AG09319 (cell line): Measurements from ENCODE around the gene LRCH1.

ENCODE experiments used
- DNase-seq: peaks from one replicate; pipeline ENCODE4 v3.0.0-alpha.2; 2010; ENCODE audit warnings: low read depth; ENCODE audit errors: extremely low read depth
- TF ChIP-seq, protein P1 (sequence below): IDR thresholded peaks from 2 replicates; pipeline ENCODE4 v1.5.1; 2011; ENCODE audit warnings: low read depth, mild to moderate bottlenecking, inconsistent platforms, low read length, moderate library complexity

The LRCH1 gene

DNA sequence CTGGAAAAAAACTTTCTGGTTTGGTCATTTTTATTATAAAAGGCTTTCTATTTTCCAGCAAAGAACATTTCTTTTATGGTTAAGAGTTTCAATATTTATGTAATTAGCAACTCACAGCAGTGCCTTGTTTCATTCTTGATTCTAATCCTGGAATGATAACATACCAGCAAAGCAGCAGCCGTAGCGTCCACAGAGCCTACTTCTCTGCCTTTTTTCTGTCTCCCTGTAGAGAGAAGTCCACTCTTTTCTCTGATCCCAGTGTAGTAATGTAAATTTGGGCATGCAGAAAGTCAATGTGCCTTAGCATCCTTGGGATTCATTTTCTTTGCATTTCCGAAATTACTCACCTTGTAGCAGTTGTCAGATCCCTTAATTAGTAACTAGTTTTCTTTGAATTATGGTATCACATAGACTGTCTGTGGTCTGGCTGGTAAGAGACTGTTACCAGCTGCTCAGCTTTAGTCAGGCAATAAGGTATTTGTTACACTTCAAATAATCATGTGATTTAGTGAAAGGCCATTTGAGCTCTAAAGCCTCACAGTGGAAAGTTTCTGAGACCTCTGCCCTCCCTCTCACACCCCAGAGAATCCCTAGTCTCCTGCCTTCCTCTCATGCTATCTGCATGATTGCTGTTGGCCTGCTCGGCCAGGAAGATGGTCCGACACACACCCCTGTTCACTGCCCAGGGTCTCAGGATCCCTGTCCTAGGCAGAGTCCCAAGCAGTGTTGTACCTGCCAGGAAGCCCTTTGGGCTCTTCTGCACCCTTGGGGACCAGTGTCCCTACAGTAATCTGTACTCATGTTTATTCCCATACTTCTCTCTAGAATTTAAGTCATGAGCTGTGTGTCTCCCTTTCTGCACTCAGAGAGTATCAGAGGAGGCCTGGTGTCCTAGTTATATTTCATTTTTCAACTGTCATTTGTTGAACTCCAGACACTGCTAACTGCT is 86.3 kb downstream of the LRCH1 start:
- no peak for DNase-seq

DNA sequence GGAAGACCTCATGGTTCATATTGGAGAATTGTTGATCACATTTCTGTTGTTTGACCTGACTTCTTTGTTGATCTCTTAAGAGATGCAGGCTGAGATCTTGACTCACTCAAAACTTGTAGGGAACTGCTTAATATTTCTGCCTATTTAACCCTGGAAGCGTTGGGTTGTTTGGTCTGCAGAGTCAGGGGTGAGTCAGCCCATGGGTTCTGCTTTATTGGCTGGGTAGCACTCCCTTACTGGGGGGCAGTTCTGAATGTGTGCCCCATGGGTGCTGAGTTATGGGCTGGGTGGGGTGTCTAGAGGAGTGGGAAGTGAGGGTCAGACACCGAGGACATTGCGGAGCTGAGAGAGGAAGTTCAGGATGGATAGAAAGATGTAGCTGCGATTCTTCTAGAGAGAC is 87.9 kb downstream of the LRCH1 start:
- no peak for DNase-seq
- TF ChIP-seq, protein P1, sequence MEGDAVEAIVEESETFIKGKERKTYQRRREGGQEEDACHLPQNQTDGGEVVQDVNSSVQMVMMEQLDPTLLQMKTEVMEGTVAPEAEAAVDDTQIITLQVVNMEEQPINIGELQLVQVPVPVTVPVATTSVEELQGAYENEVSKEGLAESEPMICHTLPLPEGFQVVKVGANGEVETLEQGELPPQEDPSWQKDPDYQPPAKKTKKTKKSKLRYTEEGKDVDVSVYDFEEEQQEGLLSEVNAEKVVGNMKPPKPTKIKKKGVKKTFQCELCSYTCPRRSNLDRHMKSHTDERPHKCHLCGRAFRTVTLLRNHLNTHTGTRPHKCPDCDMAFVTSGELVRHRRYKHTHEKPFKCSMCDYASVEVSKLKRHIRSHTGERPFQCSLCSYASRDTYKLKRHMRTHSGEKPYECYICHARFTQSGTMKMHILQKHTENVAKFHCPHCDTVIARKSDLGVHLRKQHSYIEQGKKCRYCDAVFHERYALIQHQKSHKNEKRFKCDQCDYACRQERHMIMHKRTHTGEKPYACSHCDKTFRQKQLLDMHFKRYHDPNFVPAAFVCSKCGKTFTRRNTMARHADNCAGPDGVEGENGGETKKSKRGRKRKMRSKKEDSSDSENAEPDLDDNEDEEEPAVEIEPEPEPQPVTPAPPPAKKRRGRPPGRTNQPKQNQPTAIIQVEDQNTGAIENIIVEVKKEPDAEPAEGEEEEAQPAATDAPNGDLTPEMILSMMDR, result no peak

More for the DNA sequence above, 86.3 kb downstream of the LRCH1 start:
- TF ChIP-seq, protein P1, result no peak

DNA sequence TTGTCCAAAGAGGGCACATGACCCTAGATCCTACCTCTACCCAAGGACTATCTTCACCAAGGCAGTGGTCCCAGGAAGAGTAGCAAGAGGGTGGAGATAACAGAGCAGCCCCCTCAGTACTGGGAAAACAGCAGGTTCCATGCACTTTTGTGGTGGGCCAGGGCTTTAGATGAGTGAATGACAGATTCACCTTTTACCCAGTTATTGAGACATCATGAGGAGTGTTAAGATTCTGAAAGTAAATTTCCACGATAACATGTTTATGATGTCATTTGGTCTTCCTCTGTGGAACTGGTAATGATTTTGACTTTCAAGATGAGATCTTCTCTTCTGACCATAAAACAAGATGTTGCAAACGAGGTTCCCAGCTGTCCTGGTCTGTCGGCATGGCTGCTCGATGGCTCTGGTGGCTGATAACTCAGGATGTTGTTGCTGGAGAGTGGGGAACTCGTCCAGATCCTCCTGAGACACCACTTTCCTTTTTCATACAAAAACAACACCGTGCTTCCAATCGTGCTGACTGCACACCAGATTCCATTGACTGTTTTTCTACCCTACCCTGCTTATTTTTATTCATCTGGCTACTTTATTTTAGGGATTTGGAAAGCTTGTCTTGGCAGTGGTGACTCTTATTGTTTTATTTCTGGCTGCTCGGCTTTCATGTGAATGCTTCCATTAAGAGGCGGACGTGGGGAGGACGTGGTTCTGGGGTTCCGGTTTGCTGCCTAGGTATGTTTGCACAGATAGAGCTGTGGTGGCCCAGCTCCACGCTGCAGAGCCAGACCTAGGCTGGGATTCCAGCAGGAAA is 88.5 kb downstream of the LRCH1 start:
- TF ChIP-seq, protein P1, result no peak
- no peak for DNase-seq

DNA sequence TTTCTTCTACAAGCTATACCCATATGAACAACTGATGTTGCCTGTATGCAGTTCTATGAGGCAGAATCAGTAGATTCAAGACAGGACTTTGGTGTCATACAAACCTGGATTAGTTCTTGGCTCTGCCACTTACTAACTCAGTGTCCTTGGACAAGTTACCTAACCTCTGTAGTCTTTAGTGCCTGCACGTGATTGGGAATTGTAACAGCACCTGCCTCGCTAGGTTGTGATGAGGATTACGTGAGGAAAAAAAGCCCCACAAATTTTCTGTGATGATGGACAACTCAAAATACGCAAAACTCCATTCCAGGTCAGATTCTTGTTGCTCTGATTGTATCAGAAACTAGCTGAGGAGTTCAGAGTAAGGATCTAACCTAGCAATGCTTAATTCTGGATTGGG is 89.3 kb downstream of the LRCH1 start:
- TF ChIP-seq, protein P1, result no peak
- no peak for DNase-seq

DNA sequence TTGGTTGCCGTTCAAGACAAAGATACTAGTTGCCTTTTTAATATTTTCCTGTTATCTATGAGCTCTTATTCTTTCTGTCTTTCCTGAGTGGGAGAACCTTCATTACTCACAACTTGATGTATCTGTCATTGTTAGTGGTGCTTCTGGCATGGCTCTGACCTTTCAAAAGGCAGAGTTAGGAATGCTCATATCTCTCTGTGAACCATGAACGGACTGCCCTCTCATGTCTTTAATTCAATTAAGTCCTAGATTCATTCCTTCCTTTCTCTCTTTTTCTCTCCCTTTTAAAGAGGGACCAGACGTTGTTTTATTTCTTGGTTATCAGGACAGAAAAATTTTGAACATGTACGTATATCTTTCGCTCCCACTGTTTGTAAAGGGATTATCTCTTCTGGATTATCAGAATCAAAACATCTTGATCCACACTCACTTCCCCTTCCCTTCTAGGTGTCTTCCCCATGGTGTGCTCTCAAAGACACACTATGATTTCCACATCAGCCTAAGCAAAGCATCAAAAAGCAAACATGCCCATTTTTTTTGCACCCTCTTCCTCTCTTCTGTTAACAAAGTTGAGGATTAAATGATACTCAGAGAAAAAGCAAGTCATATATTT is 90.3 kb downstream of the LRCH1 start:
- DNase-seq, result no peak
- TF ChIP-seq, protein P1, result no peak

DNA sequence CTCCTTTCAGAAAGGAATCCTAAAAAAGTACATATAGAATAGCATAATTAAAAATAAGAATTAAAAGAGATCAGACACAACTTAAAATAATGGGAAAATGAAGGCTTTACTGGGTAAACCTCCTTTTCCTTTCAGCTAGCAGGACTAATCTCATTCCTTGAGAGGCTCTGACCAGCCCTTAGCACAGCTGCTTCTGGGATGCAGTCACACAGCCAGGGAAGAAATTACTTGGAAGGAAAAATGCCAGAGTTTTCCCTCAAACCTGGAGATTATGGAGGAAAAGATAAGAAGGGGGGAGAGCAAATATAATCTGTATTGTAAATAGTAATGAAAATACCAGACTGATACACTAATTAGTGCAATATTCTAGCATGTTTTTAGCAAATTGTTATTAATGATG is 91.8 kb downstream of the LRCH1 start:
- no peak for DNase-seq

More for the DNA sequence above, 91.8 kb downstream of the LRCH1 start:
- TF ChIP-seq, protein P1, result no peak
